WTC11 (cell line): ENCODE data around the gene ASIC2.

ENCODE experiments used
- ATF6 ChIP-seq: sonication (generic); formaldehyde crosslinking; IDR thresholded peaks from 2 replicates; pipeline ENCODE4 v1.8.1; 2023; ENCODE audit warnings: mild to moderate bottlenecking, missing genetic modification reagents
- E2F4 ChIP-seq: sonication (generic); formaldehyde crosslinking; IDR thresholded peaks from 2 replicates; pipeline ENCODE4 v1.8.1; 2022; ENCODE audit warnings: low read depth, mild to moderate bottlenecking, moderate library complexity, missing genetic modification reagents, borderline replicate concordance
- FOXP4 ChIP-seq: sonication (generic); formaldehyde crosslinking; IDR thresholded peaks from 2 replicates; pipeline ENCODE4 v1.8.0; 2022; ENCODE audit warnings: mild to moderate bottlenecking, missing genetic modification reagents
- HMGA2 ChIP-seq: fragments of 250-450 bp; sonication (Bioruptor Pico); IDR thresholded peaks from 2 replicates; pipeline ENCODE4 v1.4.0; 2021; ENCODE audit warnings: mild to moderate bottlenecking, moderate library complexity
- NR3C1 ChIP-seq: sonication (generic); formaldehyde crosslinking; conservative IDR thresholded peaks from 2 replicates; pipeline ENCODE4 v1.8.1; 2023; ENCODE audit warnings: low read depth, mild to moderate bottlenecking, missing genetic modification reagents
- PREB ChIP-seq: sonication (generic); formaldehyde crosslinking; IDR thresholded peaks from 2 replicates; pipeline ENCODE4 v1.8.1; 2022; ENCODE audit warnings: mild to moderate bottlenecking, missing genetic modification reagents, moderate library complexity, borderline replicate concordance
- ZNF512 ChIP-seq: sonication (generic); formaldehyde crosslinking; IDR thresholded peaks from 2 replicates; pipeline ENCODE4 v1.8.1; 2022; ENCODE audit warnings: missing genetic modification reagents, borderline replicate concordance
- TF ChIP-seq, protein P1 (sequence below): fragments of 200-600 bp; IDR thresholded peaks from 2 replicates; pipeline ENCODE4 v1.8.0; 2022; ENCODE audit warnings: antibody characterized with exemption
- TF ChIP-seq, protein P2 (sequence below): sonication (generic); formaldehyde crosslinking; IDR thresholded peaks from 2 replicates; pipeline ENCODE4 v1.8.0; 2022; ENCODE audit warnings: mild to moderate bottlenecking, missing genetic modification reagents
- TF ChIP-seq, protein P3 (sequence below): sonication (generic); formaldehyde crosslinking; IDR thresholded peaks from 2 replicates; pipeline ENCODE4 v1.8.1; 2023; ENCODE audit warnings: mild to moderate bottlenecking, moderate library complexity, missing genetic modification reagents

GRCh38 chr17:33120103-33120502 is 173.0 kb downstream of the ASIC2 start:
- TF ChIP-seq, protein P1, sequence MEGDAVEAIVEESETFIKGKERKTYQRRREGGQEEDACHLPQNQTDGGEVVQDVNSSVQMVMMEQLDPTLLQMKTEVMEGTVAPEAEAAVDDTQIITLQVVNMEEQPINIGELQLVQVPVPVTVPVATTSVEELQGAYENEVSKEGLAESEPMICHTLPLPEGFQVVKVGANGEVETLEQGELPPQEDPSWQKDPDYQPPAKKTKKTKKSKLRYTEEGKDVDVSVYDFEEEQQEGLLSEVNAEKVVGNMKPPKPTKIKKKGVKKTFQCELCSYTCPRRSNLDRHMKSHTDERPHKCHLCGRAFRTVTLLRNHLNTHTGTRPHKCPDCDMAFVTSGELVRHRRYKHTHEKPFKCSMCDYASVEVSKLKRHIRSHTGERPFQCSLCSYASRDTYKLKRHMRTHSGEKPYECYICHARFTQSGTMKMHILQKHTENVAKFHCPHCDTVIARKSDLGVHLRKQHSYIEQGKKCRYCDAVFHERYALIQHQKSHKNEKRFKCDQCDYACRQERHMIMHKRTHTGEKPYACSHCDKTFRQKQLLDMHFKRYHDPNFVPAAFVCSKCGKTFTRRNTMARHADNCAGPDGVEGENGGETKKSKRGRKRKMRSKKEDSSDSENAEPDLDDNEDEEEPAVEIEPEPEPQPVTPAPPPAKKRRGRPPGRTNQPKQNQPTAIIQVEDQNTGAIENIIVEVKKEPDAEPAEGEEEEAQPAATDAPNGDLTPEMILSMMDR = no peak
- TF ChIP-seq FOXP4 (CRISPR knock-in tag) (no peak), ATF6 (CRISPR knock-in tag) (no peak), E2F4 (CRISPR knock-in tag) (no peak), ZNF512 (no peak), PREB (no peak), NR3C1 (no peak), HMGA2 (CRISPR knock-in tag) (no peak)
- TF ChIP-seq, protein P2, sequence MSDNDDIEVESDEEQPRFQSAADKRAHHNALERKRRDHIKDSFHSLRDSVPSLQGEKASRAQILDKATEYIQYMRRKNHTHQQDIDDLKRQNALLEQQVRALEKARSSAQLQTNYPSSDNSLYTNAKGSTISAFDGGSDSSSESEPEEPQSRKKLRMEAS (CRISPR knock-in tag) = no peak
- TF ChIP-seq, protein P3, sequence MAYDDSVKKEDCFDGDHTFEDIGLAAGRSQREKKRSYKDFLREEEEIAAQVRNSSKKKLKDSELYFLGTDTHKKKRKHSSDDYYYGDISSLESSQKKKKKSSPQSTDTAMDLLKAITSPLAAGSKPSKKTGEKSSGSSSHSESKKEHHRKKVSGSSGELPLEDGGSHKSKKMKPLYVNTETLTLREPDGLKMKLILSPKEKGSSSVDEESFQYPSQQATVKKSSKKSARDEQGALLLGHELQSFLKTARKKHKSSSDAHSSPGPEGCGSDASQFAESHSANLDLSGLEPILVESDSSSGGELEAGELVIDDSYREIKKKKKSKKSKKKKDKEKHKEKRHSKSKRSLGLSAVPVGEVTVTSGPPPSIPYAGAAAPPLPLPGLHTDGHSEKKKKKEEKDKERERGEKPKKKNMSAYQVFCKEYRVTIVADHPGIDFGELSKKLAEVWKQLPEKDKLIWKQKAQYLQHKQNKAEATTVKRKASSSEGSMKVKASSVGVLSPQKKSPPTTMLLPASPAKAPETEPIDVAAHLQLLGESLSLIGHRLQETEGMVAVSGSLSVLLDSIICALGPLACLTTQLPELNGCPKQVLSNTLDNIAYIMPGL (CRISPR knock-in tag) = no peak
